HEK293T (cell line): ENCODE measurements around the gene INO80.

Experiments used
- ARNT ChIP-seq: fragments of 450-650 bp; IDR thresholded peaks from 2 replicates; pipeline ENCODE4 v1.6.1; 2017; ENCODE audit warnings: mild to moderate bottlenecking
- BHLHE40 ChIP-seq: fragments of 450-650 bp; IDR thresholded peaks from 2 replicates; pipeline ENCODE4 v1.6.1; 2016; ENCODE audit warnings: mild to moderate bottlenecking, moderate library complexity, borderline replicate concordance
- CTBP1 ChIP-seq: fragments of 450-650 bp; IDR thresholded peaks from 2 replicates; pipeline ENCODE4 v1.6.1; 2016; ENCODE audit warnings: borderline replicate concordance
- ELF4 ChIP-seq: fragments of 450-650 bp; IDR thresholded peaks from 2 replicates; pipeline ENCODE4 v1.6.1; 2017; ENCODE audit warnings: antibody characterized with exemption
- FOXA1 ChIP-seq: fragments of 450-650 bp; IDR thresholded peaks from 2 replicates; pipeline ENCODE4 v1.6.1; 2016; ENCODE audit warnings: mild to moderate bottlenecking
- FOXK2 ChIP-seq: fragments of 450-650 bp; IDR thresholded peaks from 2 replicates; pipeline ENCODE4 v1.6.1; 2016; ENCODE audit warnings: mild to moderate bottlenecking
- FOXM1 ChIP-seq: fragments of 450-650 bp; IDR thresholded peaks from 2 replicates; pipeline ENCODE4 v1.6.1; 2017; ENCODE audit warnings: mild to moderate bottlenecking, borderline replicate concordance
- HDGF ChIP-seq: fragments of 450-650 bp; IDR thresholded peaks from 2 replicates; pipeline ENCODE4 v1.6.1; 2017; ENCODE audit warnings: antibody characterized with exemption, borderline replicate concordance
- L3MBTL2 ChIP-seq: fragments of 450-650 bp; conservative IDR thresholded peaks from 2 replicates; pipeline ENCODE4 v1.6.1; 2016; ENCODE audit warnings: mild to moderate bottlenecking
- SP1 ChIP-seq: fragments of 450-650 bp; IDR thresholded peaks from 2 replicates; pipeline ENCODE4 v1.6.1; 2017
- SUZ12 ChIP-seq: fragments of 450-650 bp; IDR thresholded peaks from 2 replicates; pipeline ENCODE4 v1.6.1; 2016; ENCODE audit warnings: mild to moderate bottlenecking
- TARDBP ChIP-seq: fragments of 450-650 bp; IDR thresholded peaks from 2 replicates; pipeline ENCODE4 v1.6.1; 2016
- ZNF384 ChIP-seq: fragments of 450-650 bp; IDR thresholded peaks from 2 replicates; pipeline ENCODE4 v1.6.1; 2016
- TF ChIP-seq, protein P1 (sequence below): fragments of 450-650 bp; IDR thresholded peaks from 2 replicates; pipeline ENCODE4 v1.6.1; 2016

DNA sequence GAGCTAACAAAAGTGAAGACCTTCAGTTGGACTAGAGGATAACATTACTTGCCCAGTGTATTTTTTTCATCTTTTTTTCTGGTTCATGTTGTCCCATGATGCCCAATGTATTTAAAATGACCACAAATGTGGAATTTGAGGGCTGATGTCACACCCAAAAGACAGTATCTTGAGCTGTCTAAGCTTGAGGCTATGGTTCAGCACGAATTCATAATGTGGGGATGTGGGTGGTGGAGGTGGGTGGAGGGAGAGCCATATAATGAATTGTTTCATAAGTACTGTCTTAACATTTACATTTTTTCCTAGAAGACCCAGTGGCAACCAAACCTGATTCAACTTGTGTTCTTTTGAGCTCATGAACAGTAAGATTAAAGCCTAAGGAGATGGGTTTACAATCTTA, 125.3 kb downstream of the INO80 start:
- TF ChIP-seq, protein P1, sequence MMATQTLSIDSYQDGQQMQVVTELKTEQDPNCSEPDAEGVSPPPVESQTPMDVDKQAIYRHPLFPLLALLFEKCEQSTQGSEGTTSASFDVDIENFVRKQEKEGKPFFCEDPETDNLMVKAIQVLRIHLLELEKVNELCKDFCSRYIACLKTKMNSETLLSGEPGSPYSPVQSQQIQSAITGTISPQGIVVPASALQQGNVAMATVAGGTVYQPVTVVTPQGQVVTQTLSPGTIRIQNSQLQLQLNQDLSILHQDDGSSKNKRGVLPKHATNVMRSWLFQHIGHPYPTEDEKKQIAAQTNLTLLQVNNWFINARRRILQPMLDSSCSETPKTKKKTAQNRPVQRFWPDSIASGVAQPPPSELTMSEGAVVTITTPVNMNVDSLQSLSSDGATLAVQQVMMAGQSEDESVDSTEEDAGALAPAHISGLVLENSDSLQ = no peak
- TF ChIP-seq FOXM1 (no peak), L3MBTL2 (no peak), CTBP1 (no peak), SP1 (no peak), BHLHE40 (no peak), ELF4 (no peak), ZNF384 (no peak), FOXA1 (no peak), ARNT (no peak), SUZ12 (no peak), TARDBP (no peak), HDGF (no peak), FOXK2 (no peak)
